Astrocyte (in vitro differentiated cells and primary cell): ENCODE data around the gene RPP40. TPM values are rescaled to one million over a fixed set of nuclear protein-coding genes. Genes with fewer than 3 reads are reported as not detected.

ENCODE experiments used
- DNase-seq: peaks from one replicate; pipeline ENCODE4 v3.0.0-alpha.2; 2010; ENCODE audit warnings: low read depth
- FAIRE-seq: peaks from 2 replicates; lab custom pipeline; 2011; peaks lifted over from hg19 to GRCh38; lab: Jason Lieb, UNC
- H2AFZ ChIP-seq: 2 replicates; pipeline ENCODE4 v1.6.0; 2012; ENCODE audit warnings: low read depth, low read length, inconsistent platforms
- H3K27ac ChIP-seq: 2 replicates; pipeline ENCODE4 v1.5.1; 2011; ENCODE audit warnings: low read depth, low read length, inconsistent platforms
- H3K27me3 ChIP-seq: 2 replicates; pipeline ENCODE4 v1.6.0; 2011; ENCODE audit warnings: low read length, inconsistent platforms; ENCODE audit not compliant: insufficient read depth
- H3K36me3 ChIP-seq: 2 replicates; pipeline ENCODE4 v1.5.1; 2011; ENCODE audit warnings: low read length, inconsistent platforms; ENCODE audit not compliant: insufficient read depth
- H3K4me1 ChIP-seq: 2 replicates; pipeline ENCODE4 v1.5.1; 2011; ENCODE audit warnings: low read length, inconsistent platforms; ENCODE audit not compliant: insufficient read depth
- H3K4me2 ChIP-seq: 2 replicates; pipeline ENCODE4 v1.6.0; 2012; ENCODE audit warnings: low read length, inconsistent platforms
- H3K4me3 ChIP-seq: 2 replicates; pipeline ENCODE4 v1.5.1; 2011; ENCODE audit warnings: low read depth, mild to moderate bottlenecking, low read length, inconsistent platforms; ENCODE audit not compliant: insufficient read depth
- H3K79me2 ChIP-seq: 2 replicates; pipeline ENCODE4 v1.6.0; 2012; ENCODE audit warnings: mild to moderate bottlenecking, low read length, inconsistent platforms; ENCODE audit not compliant: insufficient read depth
- H3K9ac ChIP-seq: 2 replicates; pipeline ENCODE4 v1.6.0; 2012; ENCODE audit warnings: mild to moderate bottlenecking, low read length, inconsistent platforms
- H3K9me3 ChIP-seq: 2 replicates; pipeline ENCODE4 v1.5.1; 2012; ENCODE audit warnings: low read depth, mild to moderate bottlenecking, low read length, inconsistent platforms; ENCODE audit not compliant: insufficient read depth
- H4K20me1 ChIP-seq: 2 replicates; pipeline ENCODE4 v1.6.0; 2012; ENCODE audit warnings: low read length, inconsistent platforms; ENCODE audit not compliant: insufficient read depth
- H3K27ac Mint-ChIP-seq: one replicate; pipeline ENCODE4 v1.8.0; 2021; ENCODE audit warnings: mild to moderate bottlenecking, mixed read lengths; ENCODE audit not compliant: unreplicated experiment
- H3K27me3 Mint-ChIP-seq: one replicate; pipeline ENCODE4 v1.8.0; 2021; ENCODE audit warnings: low read depth, mixed read lengths; ENCODE audit not compliant: unreplicated experiment
- H3K36me3 Mint-ChIP-seq: one replicate; pipeline ENCODE4 v1.8.0; 2021; ENCODE audit warnings: low read depth, mixed read lengths; ENCODE audit not compliant: unreplicated experiment
- H3K4me1 Mint-ChIP-seq: one replicate; pipeline ENCODE4 v1.8.0; 2021; ENCODE audit warnings: low read depth, mixed read lengths; ENCODE audit not compliant: unreplicated experiment
- H3K4me3 Mint-ChIP-seq: one replicate; pipeline ENCODE4 v1.8.0; 2021; ENCODE audit warnings: mild to moderate bottlenecking, moderate library complexity, mixed read lengths; ENCODE audit not compliant: unreplicated experiment
- H3K9me3 Mint-ChIP-seq: one replicate; pipeline ENCODE4 v1.8.0; 2021; ENCODE audit warnings: mild to moderate bottlenecking, mixed read lengths; ENCODE audit not compliant: unreplicated experiment
- CTCF ChIP-seq: IDR thresholded peaks from 2 replicates; pipeline ENCODE4 v1.5.1; 2011; ENCODE audit warnings: low read depth, mild to moderate bottlenecking, inconsistent platforms, low read length, moderate library complexity; ENCODE audit not compliant: insufficient read depth
- EZH2 ChIP-seq: IDR thresholded peaks from 2 replicates; pipeline ENCODE4 v1.6.1; 2012; ENCODE audit warnings: mild to moderate bottlenecking, low read length, inconsistent platforms; ENCODE audit not compliant: insufficient read depth
- total RNA-seq: library from RNA; stranded (reverse); gene quantifications from 2 replicates; pipeline ENCODE4 v1.2.1, GENCODE V29; 2021

RPP40 gene
- total RNA-seq, 1 donor from 2014 or later: 16.6 TPM

GRCh38 chr6:4947716-4948115, 56.1 kb downstream of the RPP40 start:
- Mint-ChIP-seq H3K9me3 (no peaks in the 10 kb centered on the region), H3K4me3 (no peak overlapping the region), H3K27ac (no peak overlapping the region), H3K4me1 (peaks cover 24% of the 10 kb centered on the region), H3K36me3 (peaks cover 47% of the 10 kb centered on the region), H3K27me3 (no peaks in the 10 kb centered on the region)
- TF ChIP-seq CTCF (no peak), EZH2 (no peak)
- FAIRE-seq (no peak), DNase-seq (no peak)
- no peak overlapping the region for H3K9ac ChIP-seq
- H3K4me2 ChIP-seq: no peak overlapping the region
- H3K27ac ChIP-seq: no peak overlapping the region
- peaks cover 3% of the 10 kb centered on the region for H3K36me3 ChIP-seq
- H3K79me2 ChIP-seq: no peaks in the 10 kb centered on the region
- no peak overlapping the region for H3K4me3 ChIP-seq
- H3K9me3 ChIP-seq: no peaks in the 10 kb centered on the region
- peaks cover 5% of the 10 kb centered on the region for H4K20me1 ChIP-seq
- H3K27me3 ChIP-seq: no peaks in the 10 kb centered on the region
- no peak overlapping the region for H2AFZ ChIP-seq
- peaks cover 6% of the 10 kb centered on the region for H3K4me1 ChIP-seq

GRCh38 chr6:4946521-4946920, 57.3 kb downstream of the RPP40 start:
- Mint-ChIP-seq H3K4me3 (no peak overlapping the region), H3K9me3 (no peaks in the 10 kb centered on the region), H3K27me3 (no peaks in the 10 kb centered on the region), H3K36me3 (peaks cover 42% of the 10 kb centered on the region), H3K27ac (no peak overlapping the region), H3K4me1 (peaks cover 35% of the 10 kb centered on the region)
- H3K9me3 ChIP-seq: no peaks in the 10 kb centered on the region
- DNase-seq (no peak), FAIRE-seq (no peak)
- TF ChIP-seq CTCF: no peak
- no peak for TF ChIP-seq EZH2
- H3K79me2 ChIP-seq: no peaks in the 10 kb centered on the region
- H3K27ac ChIP-seq: no peak overlapping the region
- H3K4me3 ChIP-seq: no peak overlapping the region
- no peak overlapping the region for H3K9ac ChIP-seq
- H4K20me1 ChIP-seq: peaks cover 16% of the 10 kb centered on the region
- no peak overlapping the region for H3K4me2 ChIP-seq
- no peak overlapping the region for H2AFZ ChIP-seq
- H3K4me1 ChIP-seq: peaks cover 18% of the 10 kb centered on the region
- H3K36me3 ChIP-seq: no peaks in the 10 kb centered on the region
- H3K27me3 ChIP-seq: no peaks in the 10 kb centered on the region

Other genes with a start within 250 kb of the RPP40 start
- 77.2 and 87.1 TPM in 2 replicates for gene CDYL, start 227.6 kb downstream of the RPP40 start, total RNA-seq
- gene PPP1R3G, start 81.3 kb upstream of the RPP40 start, total RNA-seq: 0.39 and 0.70 TPM in 2 replicates